ENCODE data around the gene CAMK1G.

CAMK1G gene

DNA sequence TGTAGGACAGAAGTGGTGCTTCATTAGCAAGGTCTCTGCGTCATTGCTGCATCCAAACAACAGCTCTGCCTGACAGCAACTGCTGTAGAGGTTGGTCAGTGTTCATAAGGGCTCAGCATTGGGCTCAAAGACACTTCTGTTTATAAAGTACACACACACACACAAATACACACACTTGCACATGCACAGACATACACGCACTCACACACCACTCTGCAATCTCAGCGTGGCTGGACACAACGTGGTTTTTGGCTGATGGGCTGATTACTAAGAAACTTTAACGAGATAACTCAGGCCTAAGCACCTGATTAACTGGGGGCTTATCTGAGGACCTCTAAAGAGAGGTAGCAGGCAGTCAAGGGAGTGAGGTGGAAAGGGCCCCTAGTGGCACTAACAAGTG is 20.4 kb downstream of the CAMK1G start:
- H3K4me3 ChIP-seq (replicated peaks; ENCODE audit: low read depth, low read length), result no peak overlapping the region
- TF ChIP-seq, protein P1, sequence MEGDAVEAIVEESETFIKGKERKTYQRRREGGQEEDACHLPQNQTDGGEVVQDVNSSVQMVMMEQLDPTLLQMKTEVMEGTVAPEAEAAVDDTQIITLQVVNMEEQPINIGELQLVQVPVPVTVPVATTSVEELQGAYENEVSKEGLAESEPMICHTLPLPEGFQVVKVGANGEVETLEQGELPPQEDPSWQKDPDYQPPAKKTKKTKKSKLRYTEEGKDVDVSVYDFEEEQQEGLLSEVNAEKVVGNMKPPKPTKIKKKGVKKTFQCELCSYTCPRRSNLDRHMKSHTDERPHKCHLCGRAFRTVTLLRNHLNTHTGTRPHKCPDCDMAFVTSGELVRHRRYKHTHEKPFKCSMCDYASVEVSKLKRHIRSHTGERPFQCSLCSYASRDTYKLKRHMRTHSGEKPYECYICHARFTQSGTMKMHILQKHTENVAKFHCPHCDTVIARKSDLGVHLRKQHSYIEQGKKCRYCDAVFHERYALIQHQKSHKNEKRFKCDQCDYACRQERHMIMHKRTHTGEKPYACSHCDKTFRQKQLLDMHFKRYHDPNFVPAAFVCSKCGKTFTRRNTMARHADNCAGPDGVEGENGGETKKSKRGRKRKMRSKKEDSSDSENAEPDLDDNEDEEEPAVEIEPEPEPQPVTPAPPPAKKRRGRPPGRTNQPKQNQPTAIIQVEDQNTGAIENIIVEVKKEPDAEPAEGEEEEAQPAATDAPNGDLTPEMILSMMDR (IDR thresholded peaks at IDR 0.05; ENCODE audit: low read depth, low read length, missing control alignments), result no peak
- DNase-seq (ENCODE audit: extremely low read depth, low read depth), result no peak

DNA sequence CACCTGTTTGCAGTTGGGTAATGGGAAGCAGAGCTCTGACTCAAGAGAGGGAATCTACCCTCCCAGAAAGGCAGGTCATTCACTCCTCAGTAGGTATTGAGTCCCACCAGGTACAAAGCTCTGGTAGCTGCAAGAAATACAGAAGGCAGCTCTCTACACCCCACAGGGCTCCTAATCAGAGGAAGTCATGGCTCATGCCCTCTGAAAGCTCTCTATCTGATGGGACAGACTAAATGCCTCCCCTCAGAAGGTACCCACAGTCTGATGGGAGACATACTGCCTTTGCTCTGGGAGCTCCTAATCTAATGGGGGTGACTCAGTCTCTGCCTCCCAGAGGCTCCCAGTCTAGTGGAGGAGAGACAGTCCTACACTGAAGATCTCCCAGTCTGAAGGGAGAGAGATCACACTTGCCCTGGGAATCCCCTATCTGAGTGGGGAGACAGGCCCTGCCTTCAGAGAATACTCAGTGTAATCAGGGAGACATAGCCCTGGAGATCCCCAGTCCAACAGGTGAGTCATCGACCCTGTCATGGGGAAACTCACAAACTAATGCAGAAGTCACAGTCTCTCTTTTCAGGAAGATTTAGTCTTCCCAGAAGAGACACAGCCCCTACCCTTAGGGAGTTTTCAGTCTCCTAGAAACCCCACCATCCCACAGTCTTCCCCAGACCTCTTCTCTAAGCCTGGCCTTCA is 23.7 kb downstream of the CAMK1G start:
- no peak for DNase-seq (ENCODE audit: extremely low read depth, low read depth)
- no peak overlapping the region for H3K4me3 ChIP-seq (replicated peaks; ENCODE audit: low read depth, low read length)
- TF ChIP-seq, protein P1 (IDR thresholded peaks at IDR 0.05; ENCODE audit: low read depth, low read length, missing control alignments), result no peak

DNA sequence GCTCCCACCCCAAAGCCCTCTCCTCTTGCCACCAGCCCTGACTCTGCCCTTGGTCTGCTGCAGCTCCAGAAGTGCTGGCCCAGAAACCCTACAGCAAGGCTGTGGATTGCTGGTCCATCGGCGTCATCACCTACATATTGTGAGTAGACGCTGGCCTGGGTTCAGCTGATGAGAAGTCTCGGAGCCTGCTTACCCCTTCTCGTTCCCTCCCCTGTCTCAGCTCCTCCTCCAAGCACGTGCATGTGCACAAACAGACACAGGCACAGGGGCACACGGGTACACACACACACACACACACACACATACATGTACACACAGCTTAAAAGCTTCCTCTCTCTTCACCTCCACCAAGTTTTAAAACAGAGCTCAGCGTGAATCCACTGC is 24.3 kb downstream of the CAMK1G start:
- TF ChIP-seq, protein P1 (IDR thresholded peaks at IDR 0.05; ENCODE audit: low read depth, low read length, missing control alignments), result no peak
- DNase-seq (ENCODE audit: extremely low read depth, low read depth), result no peak
- no peak overlapping the region for H3K4me3 ChIP-seq (replicated peaks; ENCODE audit: low read depth, low read length)

DNA sequence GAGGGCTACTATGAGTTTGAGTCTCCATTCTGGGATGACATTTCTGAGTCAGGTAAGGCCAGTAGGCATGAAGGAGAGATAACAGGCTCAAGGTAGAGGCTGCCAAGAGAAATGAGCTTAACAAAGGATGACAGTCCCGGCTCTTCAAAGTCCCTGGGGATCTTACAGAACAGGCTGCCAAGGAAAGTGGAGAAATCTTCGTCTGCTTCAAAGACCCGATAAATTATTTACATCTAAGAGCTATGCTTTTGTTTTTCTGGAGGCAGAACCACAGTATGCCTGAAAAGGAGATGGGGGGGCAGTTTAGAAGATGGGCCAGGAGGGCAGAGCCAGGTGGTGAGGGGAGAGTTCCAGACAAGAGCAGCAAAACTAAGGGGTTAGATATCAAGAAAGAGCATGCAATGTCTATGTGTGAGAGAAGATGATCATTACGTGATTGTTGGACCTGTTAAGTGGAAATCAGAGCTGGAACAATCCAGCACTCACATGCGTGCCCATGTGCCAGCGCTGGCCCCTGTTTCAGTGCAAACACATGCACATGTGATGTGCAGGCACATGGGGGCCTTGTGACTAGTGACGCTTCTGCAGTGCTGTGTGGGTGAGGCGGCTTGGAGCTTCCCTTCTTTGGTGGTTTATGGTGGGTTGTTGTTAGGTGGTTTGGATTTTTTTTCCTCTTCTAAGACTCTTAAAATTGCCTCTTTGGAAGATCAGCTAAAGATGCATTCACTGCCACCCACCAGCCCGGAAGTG is 25.7 kb downstream of the CAMK1G start:
- DNase-seq (ENCODE audit: extremely low read depth, low read depth), result no peak
- H3K4me3 ChIP-seq (replicated peaks; ENCODE audit: low read depth, low read length), result no peak overlapping the region
- TF ChIP-seq, protein P1 (IDR thresholded peaks at IDR 0.05; ENCODE audit: low read depth, low read length, missing control alignments), result no peak

DNA sequence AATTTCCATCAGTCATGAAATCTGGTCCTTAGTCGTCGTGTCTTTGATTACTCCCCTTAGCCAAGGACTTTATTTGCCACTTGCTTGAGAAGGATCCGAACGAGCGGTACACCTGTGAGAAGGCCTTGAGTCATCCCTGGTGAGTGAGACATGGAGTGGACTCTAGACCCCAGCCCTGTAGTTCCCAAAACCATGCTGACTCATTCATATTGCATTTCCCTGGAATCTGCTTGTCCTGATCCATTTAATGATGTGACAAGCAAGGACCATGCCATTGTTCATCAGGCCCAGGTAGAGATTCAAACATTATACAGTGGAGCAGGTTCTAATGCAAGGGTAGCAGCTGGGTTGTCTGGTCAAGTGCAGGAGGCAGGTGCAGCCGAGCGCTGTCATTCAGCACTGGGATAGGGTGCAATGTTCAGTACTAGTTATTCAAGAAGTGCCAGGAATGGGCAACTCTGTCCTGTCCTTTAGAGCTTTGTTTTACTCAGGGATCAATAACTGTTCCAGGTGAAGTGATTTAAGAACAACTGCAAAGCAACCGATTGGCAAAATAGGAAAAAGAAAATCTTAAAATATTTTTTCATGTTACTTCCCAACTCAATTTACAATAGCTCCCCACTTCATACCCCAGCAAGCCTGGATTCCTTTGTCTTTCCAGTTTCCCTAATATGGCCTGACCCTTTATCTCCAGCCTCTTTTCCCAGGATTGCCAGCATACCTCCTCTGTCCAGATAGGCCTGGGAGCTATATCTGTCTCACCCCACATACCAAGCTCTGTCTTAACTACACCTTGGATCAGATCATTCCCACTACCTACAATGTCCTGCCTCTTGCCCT is 26.5 kb downstream of the CAMK1G start:
- no peak overlapping the region for H3K4me3 ChIP-seq (replicated peaks; ENCODE audit: low read depth, low read length)
- no peak for DNase-seq (ENCODE audit: extremely low read depth, low read depth)

DNA sequence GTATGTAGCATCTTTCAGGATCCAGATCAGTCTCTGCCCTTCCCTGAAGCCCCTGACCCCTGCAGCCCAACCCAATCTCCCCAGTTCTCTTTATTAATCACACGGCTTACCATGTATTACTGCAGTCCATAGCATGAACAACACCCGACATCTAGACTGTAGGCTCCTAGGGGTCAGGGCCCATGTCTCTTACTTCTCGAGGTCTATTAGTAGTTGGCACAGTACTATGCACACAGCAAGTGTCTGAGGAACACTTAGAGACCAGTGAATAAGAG is 27.1 kb downstream of the CAMK1G start:
- TF ChIP-seq, protein P1 (IDR thresholded peaks at IDR 0.05; ENCODE audit: low read depth, low read length, missing control alignments), result no peak
- DNase-seq (ENCODE audit: extremely low read depth, low read depth), result no peak
- no peak overlapping the region for H3K4me3 ChIP-seq (replicated peaks; ENCODE audit: low read depth, low read length)

More for the DNA sequence above, 26.5 kb downstream of the CAMK1G start:
- TF ChIP-seq, protein P1 (IDR thresholded peaks at IDR 0.05; ENCODE audit: low read depth, low read length, missing control alignments), result no peak
